ENCODE data around the gene FOXL2NB. TPM values are rescaled to one million over a fixed set of nuclear protein-coding genes. Genes with fewer than 3 reads are reported as not detected.

The FOXL2NB gene
- polyA plus RNA-seq, 3 donors: 0.03 TPM; not detected in 2

GRCh38 chr3:138928727-138929372 lies 18.2 kb upstream of the FOXL2NB start:
- no peak for DNase-seq

- DNase-seq: no peak
These were observed 13.8 kb upstream of the FOXL2NB start for GRCh38 chr3:138933068-138933668.

- no peak for DNase-seq
These were observed 12.9 kb upstream of the FOXL2NB start for GRCh38 chr3:138933981-138934691.

GRCh38 chr3:138935505-138935862 lies 11.5 kb upstream of the FOXL2NB start:
- no peak for DNase-seq

GRCh38 chr3:138935863-138936740 lies 10.9 kb upstream of the FOXL2NB start:
- DNase-seq: no peak

- DNase-seq: no peak
These were observed 10.0 kb upstream of the FOXL2NB start for GRCh38 chr3:138936741-138937689.

- DNase-seq: no peak
These were observed 9.3 kb upstream of the FOXL2NB start for GRCh38 chr3:138937690-138938055.

- DNase-seq: no peak
These were observed 8.8 kb upstream of the FOXL2NB start for GRCh38 chr3:138938056-138938876.

- DNase-seq: no peak
These were observed 8.0 kb upstream of the FOXL2NB start for GRCh38 chr3:138938877-138939560.

- DNase-seq: no peak
These were observed 7.3 kb upstream of the FOXL2NB start for GRCh38 chr3:138939561-138940241.

- DNase-seq: no peak
These were observed 6.6 kb upstream of the FOXL2NB start for GRCh38 chr3:138940446-138940845.

GRCh38 chr3:138941259-138941885 lies 5.6 kb upstream of the FOXL2NB start:
- DNase-seq: no peak

GRCh38 chr3:138942271-138942670 lies 4.7 kb upstream of the FOXL2NB start:
- DNase-seq: no peak

- no peak for DNase-seq
These were observed 4.0 kb upstream of the FOXL2NB start for GRCh38 chr3:138942861-138943623.

GRCh38 chr3:138943724-138944653 lies 3.0 kb upstream of the FOXL2NB start:
- no peak for DNase-seq

- no peak for DNase-seq
These were observed 2.4 kb upstream of the FOXL2NB start for GRCh38 chr3:138944654-138944928.

All from renal pelvis (tissue), 4 donors.